Astrocyte (in vitro differentiated cells and primary cell): ENCODE data around the gene DOCK6.

Source experiments
- EZH2 ChIP-seq: IDR thresholded peaks from 2 replicates; pipeline ENCODE4 v1.6.1; 2012; ENCODE audit warnings: mild to moderate bottlenecking, low read length, inconsistent platforms; ENCODE audit not compliant: insufficient read depth
- TF ChIP-seq, protein P1 (sequence below): IDR thresholded peaks from 2 replicates; pipeline ENCODE4 v1.5.1; 2011; ENCODE audit warnings: low read depth, mild to moderate bottlenecking, inconsistent platforms, low read length, moderate library complexity; ENCODE audit not compliant: insufficient read depth

DNA sequence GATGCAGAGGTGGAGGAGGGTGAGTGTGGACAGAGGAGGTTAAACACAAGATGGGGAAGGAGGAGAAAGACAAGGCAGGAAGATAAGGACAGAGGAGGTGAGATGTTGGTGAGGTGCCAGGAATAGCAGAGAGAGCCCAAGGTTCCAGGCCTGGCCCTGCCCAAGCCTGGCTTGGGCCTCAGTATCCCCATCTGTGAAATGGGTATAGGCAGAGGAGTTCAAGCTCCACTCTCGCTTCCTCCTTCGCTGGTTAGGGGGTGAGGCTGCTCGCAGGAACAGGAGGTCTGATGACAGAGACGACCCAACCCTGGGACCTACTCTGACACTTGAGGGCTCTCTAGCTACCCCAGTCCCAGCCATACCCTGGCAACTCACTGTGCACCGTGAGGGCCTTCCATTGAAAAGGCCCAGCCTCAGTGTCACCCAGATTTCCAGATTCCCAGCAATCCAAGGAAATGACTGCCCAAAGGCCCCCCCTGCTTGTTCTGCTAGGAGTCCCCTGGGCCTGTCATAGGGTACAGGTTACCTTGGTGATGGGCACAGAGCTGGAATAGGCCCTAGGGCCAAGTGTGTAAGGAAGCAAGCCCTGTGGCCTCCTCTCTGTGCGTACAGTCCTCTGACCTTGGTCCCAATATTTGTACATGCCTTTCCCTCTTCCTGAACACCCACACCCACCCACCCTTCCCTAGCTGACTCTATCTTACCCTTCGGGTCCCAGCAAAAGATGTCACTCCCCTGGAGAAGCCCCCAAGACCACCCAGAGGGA is 31.5 kb downstream of the DOCK6 start:
- TF ChIP-seq, protein P1, sequence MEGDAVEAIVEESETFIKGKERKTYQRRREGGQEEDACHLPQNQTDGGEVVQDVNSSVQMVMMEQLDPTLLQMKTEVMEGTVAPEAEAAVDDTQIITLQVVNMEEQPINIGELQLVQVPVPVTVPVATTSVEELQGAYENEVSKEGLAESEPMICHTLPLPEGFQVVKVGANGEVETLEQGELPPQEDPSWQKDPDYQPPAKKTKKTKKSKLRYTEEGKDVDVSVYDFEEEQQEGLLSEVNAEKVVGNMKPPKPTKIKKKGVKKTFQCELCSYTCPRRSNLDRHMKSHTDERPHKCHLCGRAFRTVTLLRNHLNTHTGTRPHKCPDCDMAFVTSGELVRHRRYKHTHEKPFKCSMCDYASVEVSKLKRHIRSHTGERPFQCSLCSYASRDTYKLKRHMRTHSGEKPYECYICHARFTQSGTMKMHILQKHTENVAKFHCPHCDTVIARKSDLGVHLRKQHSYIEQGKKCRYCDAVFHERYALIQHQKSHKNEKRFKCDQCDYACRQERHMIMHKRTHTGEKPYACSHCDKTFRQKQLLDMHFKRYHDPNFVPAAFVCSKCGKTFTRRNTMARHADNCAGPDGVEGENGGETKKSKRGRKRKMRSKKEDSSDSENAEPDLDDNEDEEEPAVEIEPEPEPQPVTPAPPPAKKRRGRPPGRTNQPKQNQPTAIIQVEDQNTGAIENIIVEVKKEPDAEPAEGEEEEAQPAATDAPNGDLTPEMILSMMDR: no peak
- TF ChIP-seq EZH2: no peak
